ENCODE results near the gene EIF4E2.

- TF ChIP-seq, protein P1, sequence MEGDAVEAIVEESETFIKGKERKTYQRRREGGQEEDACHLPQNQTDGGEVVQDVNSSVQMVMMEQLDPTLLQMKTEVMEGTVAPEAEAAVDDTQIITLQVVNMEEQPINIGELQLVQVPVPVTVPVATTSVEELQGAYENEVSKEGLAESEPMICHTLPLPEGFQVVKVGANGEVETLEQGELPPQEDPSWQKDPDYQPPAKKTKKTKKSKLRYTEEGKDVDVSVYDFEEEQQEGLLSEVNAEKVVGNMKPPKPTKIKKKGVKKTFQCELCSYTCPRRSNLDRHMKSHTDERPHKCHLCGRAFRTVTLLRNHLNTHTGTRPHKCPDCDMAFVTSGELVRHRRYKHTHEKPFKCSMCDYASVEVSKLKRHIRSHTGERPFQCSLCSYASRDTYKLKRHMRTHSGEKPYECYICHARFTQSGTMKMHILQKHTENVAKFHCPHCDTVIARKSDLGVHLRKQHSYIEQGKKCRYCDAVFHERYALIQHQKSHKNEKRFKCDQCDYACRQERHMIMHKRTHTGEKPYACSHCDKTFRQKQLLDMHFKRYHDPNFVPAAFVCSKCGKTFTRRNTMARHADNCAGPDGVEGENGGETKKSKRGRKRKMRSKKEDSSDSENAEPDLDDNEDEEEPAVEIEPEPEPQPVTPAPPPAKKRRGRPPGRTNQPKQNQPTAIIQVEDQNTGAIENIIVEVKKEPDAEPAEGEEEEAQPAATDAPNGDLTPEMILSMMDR (IDR thresholded peaks at IDR 0.05): no peak
- TF ChIP-seq POLR2A (IDR thresholded peaks at IDR 0.05): no peak
These were observed 31.2 kb downstream of the EIF4E2 start for GRCh38 chr2:232581725-232582124.
